ENCODE results near the gene CLDN2.

GRCh38 chrX:106898462-106898861 is 21.7 kb upstream of the CLDN2 start:
- TF ChIP-seq CTCF (conservative IDR thresholded peaks at IDR 0.05; ENCODE audit: low read length), result peak; percentile 70
- TF ChIP-seq EZH2phosphoT487 (IDR thresholded peaks at IDR 0.05; ENCODE audit: borderline replicate concordance, low read depth, low read length), result no peak
